ENCODE measurements around the gene LCE1D.

The LCE1D gene

GRCh38 chr1:152796421-152796820 is at the start of gene LCE1D:
Gene LCE1D, plus strand, starts transcription at chr1:152796721. Its CDS starts 1,074 bp downstream, at chr1:152797795.
- H3K4me3 Mint-ChIP-seq: no peak within 1 kb of the TSS
- no peaks in the 10 kb centered on the region for H3K36me3 Mint-ChIP-seq
- no peaks in the 10 kb centered on the region for H3K4me1 Mint-ChIP-seq
- no peaks in the 10 kb centered on the region for H3K9me3 Mint-ChIP-seq
- H3K27ac Mint-ChIP-seq: no peak within 1 kb of the TSS
- peaks cover 18% of the 10 kb centered on the region for H3K27me3 Mint-ChIP-seq

DNA sequence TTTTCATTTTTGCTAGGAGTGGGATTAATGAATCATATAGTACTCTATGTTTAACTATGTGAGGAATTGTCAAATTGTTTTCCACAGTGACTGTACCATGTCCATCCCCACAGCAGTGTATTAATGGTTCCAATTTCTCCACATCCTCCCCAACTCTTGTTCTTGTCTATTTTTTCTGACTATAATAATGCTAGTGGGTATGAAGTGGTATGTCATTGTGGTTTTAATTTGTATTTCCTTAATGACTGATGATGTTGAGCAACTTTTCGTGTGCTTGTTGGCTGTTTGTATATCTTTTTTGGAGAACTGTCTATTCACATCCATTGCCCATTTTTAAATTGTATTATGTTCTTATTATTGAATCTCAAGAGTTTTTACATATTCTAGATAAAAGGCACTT is 48.7 kb upstream of the LCE1D start:
- Mint-ChIP-seq H3K27me3 (peaks cover 26% of the 10 kb centered on the region), H3K4me3 (no peak overlapping the region), H3K4me1 (no peaks in the 10 kb centered on the region), H3K27ac (no peak overlapping the region), H3K36me3 (no peaks in the 10 kb centered on the region), H3K9me3 (no peaks in the 10 kb centered on the region)

DNA sequence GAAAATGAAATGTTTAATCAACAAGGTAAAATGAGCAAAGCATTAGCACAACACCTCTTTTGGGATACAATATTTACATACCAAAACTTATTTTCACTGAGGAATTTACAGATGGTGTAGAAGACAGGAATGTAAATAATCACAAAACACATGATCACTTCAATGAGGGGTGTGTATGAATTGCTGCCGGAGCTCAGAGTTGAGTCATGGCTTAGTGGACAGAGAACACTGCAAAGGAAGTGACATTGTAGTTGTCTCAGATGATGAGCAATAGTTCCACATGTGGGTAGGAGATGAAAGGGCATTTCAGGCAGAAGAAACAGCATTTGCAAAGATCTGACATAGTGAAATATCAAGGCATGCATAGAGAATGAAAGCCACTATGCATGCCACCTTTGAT is 44.3 kb upstream of the LCE1D start:
- no peaks in the 10 kb centered on the region for H3K4me1 Mint-ChIP-seq
- no peaks in the 10 kb centered on the region for H3K9me3 Mint-ChIP-seq
- H3K27ac Mint-ChIP-seq: no peak overlapping the region
- no peak overlapping the region for H3K4me3 Mint-ChIP-seq
- H3K27me3 Mint-ChIP-seq: peaks cover 21% of the 10 kb centered on the region
- H3K36me3 Mint-ChIP-seq: no peaks in the 10 kb centered on the region

GRCh38 chr1:152753586-152753985 is 42.9 kb upstream of the LCE1D start:
- peaks cover 14% of the 10 kb centered on the region for H3K27me3 Mint-ChIP-seq
- H3K9me3 Mint-ChIP-seq: no peaks in the 10 kb centered on the region
- no peaks in the 10 kb centered on the region for H3K4me1 Mint-ChIP-seq
- H3K27ac Mint-ChIP-seq: no peak overlapping the region
- no peak overlapping the region for H3K4me3 Mint-ChIP-seq
- H3K36me3 Mint-ChIP-seq: no peaks in the 10 kb centered on the region

GRCh38 chr1:152756872-152757271 is 39.6 kb upstream of the LCE1D start:
- H3K27me3 Mint-ChIP-seq: peaks cover 8% of the 10 kb centered on the region
- no peak overlapping the region for H3K4me3 Mint-ChIP-seq
- H3K27ac Mint-ChIP-seq: no peak overlapping the region
- no peaks in the 10 kb centered on the region for H3K9me3 Mint-ChIP-seq
- H3K4me1 Mint-ChIP-seq: no peaks in the 10 kb centered on the region
- H3K36me3 Mint-ChIP-seq: no peaks in the 10 kb centered on the region

DNA sequence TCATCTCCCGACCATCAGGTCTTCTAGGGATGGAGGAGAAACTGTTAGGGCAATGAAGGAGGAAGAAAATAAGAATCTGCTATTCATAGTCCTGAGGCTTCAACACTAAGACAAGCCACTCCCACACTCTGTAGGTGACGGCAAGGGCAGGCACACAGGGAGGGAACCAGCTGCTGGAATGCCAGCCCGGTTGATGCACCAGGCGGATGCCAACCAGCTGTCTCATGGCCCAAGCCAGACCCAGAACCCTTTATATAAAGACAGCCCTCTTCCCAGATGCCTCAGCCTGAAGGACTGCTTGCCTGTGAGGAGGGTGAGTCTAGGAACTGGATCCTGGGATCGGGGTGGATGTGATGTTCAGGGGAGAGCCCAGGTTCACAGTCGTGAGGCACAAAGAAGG is 38.8 kb upstream of the LCE1D start, which contains the start of gene KPRP:
TSS of gene KPRP (plus strand) at position 279 of the 400 bp plus-strand sequence. CDS start 1,564 bp downstream, outside the sequence.
- H3K4me1 Mint-ChIP-seq: no peaks in the 10 kb centered on the region
- H3K4me3 Mint-ChIP-seq: no peak within 1 kb of the TSS
- H3K27me3 Mint-ChIP-seq: peaks cover 9% of the 10 kb centered on the region
- H3K27ac Mint-ChIP-seq: no peak within 1 kb of the TSS
- no peaks in the 10 kb centered on the region for H3K36me3 Mint-ChIP-seq
- no peaks in the 10 kb centered on the region for H3K9me3 Mint-ChIP-seq

GRCh38 chr1:152758636-152759035 is 37.9 kb upstream of the LCE1D start:
- H3K9me3 Mint-ChIP-seq: no peaks in the 10 kb centered on the region
- no peaks in the 10 kb centered on the region for H3K36me3 Mint-ChIP-seq
- no peaks in the 10 kb centered on the region for H3K4me1 Mint-ChIP-seq
- H3K27ac Mint-ChIP-seq: no peak overlapping the region
- H3K4me3 Mint-ChIP-seq: no peak overlapping the region
- peaks cover 9% of the 10 kb centered on the region for H3K27me3 Mint-ChIP-seq

- no peaks in the 10 kb centered on the region for H3K4me1 Mint-ChIP-seq
- H3K9me3 Mint-ChIP-seq: no peaks in the 10 kb centered on the region
- H3K36me3 Mint-ChIP-seq: no peaks in the 10 kb centered on the region
- peaks cover 6% of the 10 kb centered on the region for H3K27me3 Mint-ChIP-seq
- no peak overlapping the region for H3K4me3 Mint-ChIP-seq
- H3K27ac Mint-ChIP-seq: no peak overlapping the region
Measured at GRCh38 chr1:152759453-152760173, 36.9 kb upstream of the LCE1D start.

DNA sequence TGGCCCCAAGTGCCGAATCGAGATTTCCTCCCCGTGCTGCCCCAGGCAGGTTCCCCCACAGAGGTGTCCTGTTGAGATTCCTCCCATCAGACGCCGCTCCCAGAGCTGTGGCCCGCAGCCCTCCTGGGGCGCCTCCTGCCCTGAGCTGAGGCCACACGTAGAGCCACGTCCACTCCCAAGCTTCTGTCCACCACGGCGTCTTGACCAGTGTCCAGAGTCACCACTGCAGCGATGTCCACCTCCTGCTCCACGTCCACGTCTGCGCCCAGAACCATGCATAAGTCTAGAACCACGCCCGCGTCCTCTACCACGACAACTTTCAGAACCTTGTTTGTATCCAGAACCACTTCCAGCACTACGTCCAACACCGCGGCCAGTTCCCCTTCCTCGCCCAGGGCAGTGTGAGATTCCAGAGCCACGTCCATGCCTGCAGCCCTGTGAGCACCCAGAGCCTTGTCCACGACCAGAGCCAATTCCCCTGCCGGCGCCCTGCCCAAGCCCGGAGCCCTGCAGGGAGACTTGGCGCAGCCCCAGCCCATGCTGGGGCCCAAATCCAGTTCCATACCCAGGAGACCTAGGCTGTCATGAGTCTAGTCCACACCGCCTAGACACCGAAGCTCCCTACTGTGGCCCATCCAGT is 35.9 kb upstream of the LCE1D start:
- Mint-ChIP-seq H3K27ac (peak overlapping the region; percentile 25), H3K9me3 (no peaks in the 10 kb centered on the region), H3K36me3 (no peaks in the 10 kb centered on the region), H3K27me3 (peaks cover 7% of the 10 kb centered on the region), H3K4me1 (no peaks in the 10 kb centered on the region), H3K4me3 (no peak overlapping the region)

- H3K27me3 Mint-ChIP-seq: peaks cover 7% of the 10 kb centered on the region
Measured at GRCh38 chr1:152761609-152762213, 34.8 kb upstream of the LCE1D start.

GRCh38 chr1:152768847-152769533 is 27.5 kb upstream of the LCE1D start:
- no peak overlapping the region for H3K27ac Mint-ChIP-seq
- H3K27me3 Mint-ChIP-seq: peaks cover 3% of the 10 kb centered on the region
- H3K36me3 Mint-ChIP-seq: no peaks in the 10 kb centered on the region
- no peaks in the 10 kb centered on the region for H3K4me1 Mint-ChIP-seq
- H3K4me3 Mint-ChIP-seq: no peak overlapping the region
- H3K9me3 Mint-ChIP-seq: no peaks in the 10 kb centered on the region

More at GRCh38 chr1:152761609-152762213, 34.8 kb upstream of the LCE1D start:
- Mint-ChIP-seq H3K27ac (no peak overlapping the region), H3K4me1 (no peaks in the 10 kb centered on the region), H3K9me3 (no peaks in the 10 kb centered on the region), H3K4me3 (no peak overlapping the region), H3K36me3 (no peaks in the 10 kb centered on the region)

DNA sequence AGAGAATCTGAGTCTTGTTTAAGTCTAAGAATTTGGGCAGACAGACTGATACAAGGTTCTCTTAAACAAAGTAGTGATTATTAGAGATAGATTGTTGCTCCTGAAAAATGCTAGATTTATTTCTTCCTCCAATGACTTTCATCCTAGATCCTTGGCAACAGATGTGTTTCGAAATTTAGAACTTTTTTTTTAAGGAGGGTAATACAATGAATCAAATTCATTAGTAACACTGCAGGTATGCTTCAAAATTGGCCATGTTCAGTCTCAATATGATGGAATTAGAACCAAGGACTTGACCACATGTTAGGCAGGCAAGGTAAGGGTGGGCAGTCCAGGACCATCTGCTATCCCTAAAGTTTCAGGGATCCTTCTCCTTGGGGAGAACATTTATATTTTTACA is 26.1 kb upstream of the LCE1D start:
- peaks cover 12% of the 10 kb centered on the region for H3K27me3 Mint-ChIP-seq
- no peak overlapping the region for H3K27ac Mint-ChIP-seq
- no peaks in the 10 kb centered on the region for H3K4me1 Mint-ChIP-seq
- no peaks in the 10 kb centered on the region for H3K36me3 Mint-ChIP-seq
- no peak overlapping the region for H3K4me3 Mint-ChIP-seq
- peaks cover 6% of the 10 kb centered on the region for H3K9me3 Mint-ChIP-seq

GRCh38 chr1:152774875-152775274 is 21.6 kb upstream of the LCE1D start, which contains the start of gene LCE1F:
Gene LCE1F, plus strand, starts transcription at chr1:152775140. Its CDS starts 1,232 bp downstream, at chr1:152776372.
- peaks cover 15% of the 10 kb centered on the region for H3K27me3 Mint-ChIP-seq

GRCh38 chr1:152776361-152776760 is 20.2 kb upstream of the LCE1D start:
- Mint-ChIP-seq H3K36me3 (no peaks in the 10 kb centered on the region), H3K27me3 (peaks cover 21% of the 10 kb centered on the region), H3K4me1 (no peaks in the 10 kb centered on the region), H3K4me3 (no peak overlapping the region), H3K9me3 (peaks cover 6% of the 10 kb centered on the region), H3K27ac (no peak overlapping the region)

More at GRCh38 chr1:152774875-152775274, 21.6 kb upstream of the LCE1D start, which contains the start of gene LCE1F:
- no peak within 1 kb of the TSS for H3K4me3 Mint-ChIP-seq
- no peaks in the 10 kb centered on the region for H3K36me3 Mint-ChIP-seq
- H3K9me3 Mint-ChIP-seq: peaks cover 6% of the 10 kb centered on the region
- no peak within 1 kb of the TSS for H3K27ac Mint-ChIP-seq
- no peaks in the 10 kb centered on the region for H3K4me1 Mint-ChIP-seq

DNA sequence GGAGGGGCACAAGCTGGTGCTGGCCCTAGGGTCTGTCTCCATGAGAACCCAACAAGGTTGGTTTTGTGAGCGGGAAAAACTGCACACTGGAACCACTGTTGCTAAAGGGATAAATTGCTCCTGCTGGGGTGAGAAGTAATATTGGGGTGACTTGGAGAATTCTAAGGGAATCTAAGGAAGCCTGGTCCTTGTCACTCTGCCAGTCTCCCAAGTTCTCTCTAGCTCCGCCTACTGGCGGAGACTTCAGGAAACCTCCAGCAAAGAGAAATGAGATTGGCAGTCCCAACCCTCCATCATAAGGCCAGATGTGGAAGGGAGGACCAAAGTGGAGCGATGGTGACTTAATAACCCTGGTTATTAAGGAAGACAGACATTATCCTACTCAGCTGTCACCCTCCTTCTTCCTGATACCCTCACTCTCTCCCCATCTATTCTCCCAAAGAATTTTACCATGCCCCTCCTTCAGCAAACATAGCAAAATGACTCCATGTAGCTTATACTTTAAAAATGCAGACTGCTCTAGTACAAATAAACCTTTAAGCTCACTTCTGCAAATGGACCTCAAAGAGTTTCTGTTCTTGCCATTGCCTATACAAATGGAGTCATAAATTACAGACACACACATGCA is 18.9 kb upstream of the LCE1D start:
- Mint-ChIP-seq H3K4me1 (no peaks in the 10 kb centered on the region), H3K27ac (no peak overlapping the region), H3K27me3 (peaks cover 21% of the 10 kb centered on the region), H3K9me3 (peaks cover 6% of the 10 kb centered on the region), H3K36me3 (no peaks in the 10 kb centered on the region), H3K4me3 (no peak overlapping the region)

Data from activated naive CD4-positive, alpha-beta T cell treated with anti-CD3 and anti-CD28 coated beads, Interleukin-2, amount 50 U/mL, for 24 hours (primary cell).